ENCODE data around the gene PRR16. TPM values are rescaled to one million over a fixed set of nuclear protein-coding genes. Genes with fewer than 3 reads are reported as not detected.

PRR16 gene
- total RNA-seq, 1 donor from 2014 or later = 10.7 TPM

GRCh38 chr5:120479066-120479465 is 15.0 kb downstream of the PRR16 start:
- Mint-ChIP-seq H3K9me3 (ENCODE audit: low read depth) (no peaks in the 10 kb centered on the region), H3K27ac (ENCODE audit: unreplicated experiment) (no peak overlapping the region), H3K36me3 (ENCODE audit: low read depth) (no peaks in the 10 kb centered on the region), H3K4me3 (ENCODE audit: unreplicated experiment) (no peak overlapping the region), H3K27me3 (ENCODE audit: low read depth) (peaks cover 3% of the 10 kb centered on the region), H3K4me1 (ENCODE audit: low read depth) (peaks cover 10% of the 10 kb centered on the region)
- TF ChIP-seq, protein P1, sequence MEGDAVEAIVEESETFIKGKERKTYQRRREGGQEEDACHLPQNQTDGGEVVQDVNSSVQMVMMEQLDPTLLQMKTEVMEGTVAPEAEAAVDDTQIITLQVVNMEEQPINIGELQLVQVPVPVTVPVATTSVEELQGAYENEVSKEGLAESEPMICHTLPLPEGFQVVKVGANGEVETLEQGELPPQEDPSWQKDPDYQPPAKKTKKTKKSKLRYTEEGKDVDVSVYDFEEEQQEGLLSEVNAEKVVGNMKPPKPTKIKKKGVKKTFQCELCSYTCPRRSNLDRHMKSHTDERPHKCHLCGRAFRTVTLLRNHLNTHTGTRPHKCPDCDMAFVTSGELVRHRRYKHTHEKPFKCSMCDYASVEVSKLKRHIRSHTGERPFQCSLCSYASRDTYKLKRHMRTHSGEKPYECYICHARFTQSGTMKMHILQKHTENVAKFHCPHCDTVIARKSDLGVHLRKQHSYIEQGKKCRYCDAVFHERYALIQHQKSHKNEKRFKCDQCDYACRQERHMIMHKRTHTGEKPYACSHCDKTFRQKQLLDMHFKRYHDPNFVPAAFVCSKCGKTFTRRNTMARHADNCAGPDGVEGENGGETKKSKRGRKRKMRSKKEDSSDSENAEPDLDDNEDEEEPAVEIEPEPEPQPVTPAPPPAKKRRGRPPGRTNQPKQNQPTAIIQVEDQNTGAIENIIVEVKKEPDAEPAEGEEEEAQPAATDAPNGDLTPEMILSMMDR (IDR thresholded peaks at IDR 0.05) = no peak
- no peak for DNase-seq (ENCODE audit: low spot score)

GRCh38 chr5:120499876-120500563 is 35.9 kb downstream of the PRR16 start:
- H3K9me3 Mint-ChIP-seq (ENCODE audit: low read depth) = peaks cover 4% of the 10 kb centered on the region
- H3K36me3 Mint-ChIP-seq (ENCODE audit: low read depth) = peaks cover 7% of the 10 kb centered on the region
- no peak overlapping the region for H3K4me3 Mint-ChIP-seq (ENCODE audit: unreplicated experiment)
- no peak overlapping the region for H3K27ac Mint-ChIP-seq (ENCODE audit: unreplicated experiment)
- no peak for DNase-seq (ENCODE audit: low spot score)
- peaks cover 5% of the 10 kb centered on the region for H3K4me1 Mint-ChIP-seq (ENCODE audit: low read depth)
- TF ChIP-seq, protein P1 (IDR thresholded peaks at IDR 0.05) = no peak
- H3K27me3 Mint-ChIP-seq (ENCODE audit: low read depth) = peaks cover 4% of the 10 kb centered on the region

DNA sequence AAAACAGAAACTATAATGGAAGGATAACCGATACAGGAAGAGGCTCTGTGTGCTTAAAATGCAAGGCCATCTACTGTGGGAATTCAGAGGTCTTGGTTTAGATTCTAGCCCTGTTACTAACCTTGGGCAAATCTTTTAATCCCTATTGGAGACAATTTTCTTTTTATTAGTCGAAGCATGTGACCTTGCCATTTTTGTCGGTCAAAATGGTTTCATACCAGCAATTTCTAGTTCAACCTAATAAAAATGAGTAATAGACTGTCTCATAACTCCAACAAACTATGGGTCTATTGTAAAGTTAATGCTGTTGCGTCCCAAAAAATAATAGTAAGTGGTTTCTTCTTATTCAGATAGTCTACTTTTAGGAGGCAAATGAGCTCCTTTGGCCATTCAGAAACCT is 38.4 kb downstream of the PRR16 start:
- H3K4me1 Mint-ChIP-seq (ENCODE audit: low read depth) = peaks cover 8% of the 10 kb centered on the region
- TF ChIP-seq, protein P1 (IDR thresholded peaks at IDR 0.05) = no peak
- H3K4me3 Mint-ChIP-seq (ENCODE audit: unreplicated experiment) = no peak overlapping the region
- peaks cover 4% of the 10 kb centered on the region for H3K9me3 Mint-ChIP-seq (ENCODE audit: low read depth)
- DNase-seq (ENCODE audit: low spot score) = no peak
- peaks cover 4% of the 10 kb centered on the region for H3K27me3 Mint-ChIP-seq (ENCODE audit: low read depth)
- H3K27ac Mint-ChIP-seq (ENCODE audit: unreplicated experiment) = no peak overlapping the region
- H3K36me3 Mint-ChIP-seq (ENCODE audit: low read depth) = peaks cover 7% of the 10 kb centered on the region

- no peak overlapping the region for H3K27ac Mint-ChIP-seq (ENCODE audit: unreplicated experiment)
- no peak overlapping the region for H3K4me3 Mint-ChIP-seq (ENCODE audit: unreplicated experiment)
- TF ChIP-seq, protein P1 (IDR thresholded peaks at IDR 0.05) = no peak
These were observed 39.2 kb downstream of the PRR16 start for GRCh38 chr5:120503341-120503740.

DNA sequence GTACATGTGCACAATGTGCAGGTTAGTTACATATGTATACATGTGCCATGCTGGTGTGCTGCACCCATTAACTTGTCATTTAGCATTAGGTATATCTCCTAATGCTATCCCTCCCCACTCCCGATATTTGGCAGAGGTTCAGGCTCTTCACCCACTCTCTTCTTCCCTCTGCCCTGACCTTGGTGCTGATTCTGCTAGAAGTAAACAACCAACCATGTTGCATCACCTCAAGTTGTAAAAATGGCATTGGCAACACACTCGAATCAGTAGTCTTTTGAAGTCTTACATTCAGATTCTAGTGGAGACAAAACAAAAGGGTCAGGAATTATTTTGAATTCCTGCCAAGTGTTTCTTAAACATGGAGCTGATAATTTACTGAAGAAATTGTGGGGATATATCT is 40.0 kb downstream of the PRR16 start:
- Mint-ChIP-seq H3K27ac (ENCODE audit: unreplicated experiment) (no peak overlapping the region), H3K9me3 (ENCODE audit: low read depth) (peaks cover 4% of the 10 kb centered on the region), H3K4me1 (ENCODE audit: low read depth) (peaks cover 18% of the 10 kb centered on the region), H3K36me3 (ENCODE audit: low read depth) (peaks cover 7% of the 10 kb centered on the region), H3K27me3 (ENCODE audit: low read depth) (peaks cover 4% of the 10 kb centered on the region), H3K4me3 (ENCODE audit: unreplicated experiment) (no peak overlapping the region)
- TF ChIP-seq, protein P1 (IDR thresholded peaks at IDR 0.05) = no peak
- no peak for DNase-seq (ENCODE audit: low spot score)

More at GRCh38 chr5:120503341-120503740, 39.2 kb downstream of the PRR16 start:
- Mint-ChIP-seq H3K27me3 (ENCODE audit: low read depth) (peaks cover 4% of the 10 kb centered on the region), H3K4me1 (ENCODE audit: low read depth) (peaks cover 15% of the 10 kb centered on the region), H3K9me3 (ENCODE audit: low read depth) (peaks cover 4% of the 10 kb centered on the region), H3K36me3 (ENCODE audit: low read depth) (peaks cover 7% of the 10 kb centered on the region)
- no peak for DNase-seq (ENCODE audit: low spot score)
